Measurements from ENCODE around the gene SHE. TPM values are rescaled to one million over a fixed set of nuclear protein-coding genes. Genes with fewer than 3 reads are reported as not detected.

Gene SHE
- total RNA-seq, 2 experiments from 2014 or later, result not detected

DNA sequence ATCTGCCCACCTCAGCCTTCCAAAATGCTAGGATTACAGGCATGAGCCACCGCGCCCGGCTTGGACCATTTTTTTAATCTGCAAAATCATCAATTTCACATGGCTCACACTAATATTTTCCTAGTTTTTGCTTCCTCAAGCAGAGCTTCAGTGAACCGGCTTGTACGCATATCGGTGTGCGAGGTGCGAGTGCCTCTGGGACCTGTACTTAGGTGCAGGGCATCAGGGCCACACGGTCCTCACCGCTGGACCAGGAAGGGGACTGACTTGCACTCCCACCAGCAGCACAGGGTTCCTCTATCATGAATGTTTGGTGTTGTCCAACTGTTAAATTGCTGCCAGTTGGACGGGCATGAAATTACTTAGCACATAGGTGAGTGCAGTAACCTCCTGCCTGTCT, 15.4 kb upstream of the SHE start:
- H3K4me1 ChIP-seq (ENCODE audit: insufficient read depth, low read length), result no peaks in the 10 kb centered on the region
- ChIA-PET CTCF (no interaction called here), POLR2A (no interaction called here)
- peaks cover 0 to 5% of the 10 kb centered on the region in 2 experiments for H3K27me3 ChIP-seq (ENCODE audit: control insufficient read depth in 1 of 2, insufficient read depth in 2 of 2, low read length in 2 of 2)
- Mint-ChIP-seq H3K27me3 (peaks cover 19% of the 10 kb centered on the region), H3K4me1 (ENCODE audit: low read depth) (no peaks in the 10 kb centered on the region), H3K27ac (no peak overlapping the region), H3K4me3 (no peak overlapping the region), H3K9me3 (no peaks in the 10 kb centered on the region), H3K36me3 (ENCODE audit: low read depth) (no peaks in the 10 kb centered on the region)
- intact Hi-C loops (cut with DNase I, micrococcal nuclease), result no loop called here
- no peak for DNase-seq
- H3K9me3 ChIP-seq (ENCODE audit: control insufficient read depth in 1 of 2, insufficient read depth in 1 of 2, low read length in 2 of 2), result no peaks in the 10 kb centered on the region
- ATAC-seq (ENCODE audit: poor library complexity), result no peak
- no peak overlapping the region for H3K4me3 ChIP-seq (ENCODE audit: low read length)
- no peaks in the 10 kb centered on the region for H3K36me3 ChIP-seq (ENCODE audit: insufficient read depth, low read length)
- H3K27ac ChIP-seq (ENCODE audit: low read depth in 1 of 2, low read length in 2 of 2), result no peak overlapping the region
- TF ChIP-seq, protein P1, sequence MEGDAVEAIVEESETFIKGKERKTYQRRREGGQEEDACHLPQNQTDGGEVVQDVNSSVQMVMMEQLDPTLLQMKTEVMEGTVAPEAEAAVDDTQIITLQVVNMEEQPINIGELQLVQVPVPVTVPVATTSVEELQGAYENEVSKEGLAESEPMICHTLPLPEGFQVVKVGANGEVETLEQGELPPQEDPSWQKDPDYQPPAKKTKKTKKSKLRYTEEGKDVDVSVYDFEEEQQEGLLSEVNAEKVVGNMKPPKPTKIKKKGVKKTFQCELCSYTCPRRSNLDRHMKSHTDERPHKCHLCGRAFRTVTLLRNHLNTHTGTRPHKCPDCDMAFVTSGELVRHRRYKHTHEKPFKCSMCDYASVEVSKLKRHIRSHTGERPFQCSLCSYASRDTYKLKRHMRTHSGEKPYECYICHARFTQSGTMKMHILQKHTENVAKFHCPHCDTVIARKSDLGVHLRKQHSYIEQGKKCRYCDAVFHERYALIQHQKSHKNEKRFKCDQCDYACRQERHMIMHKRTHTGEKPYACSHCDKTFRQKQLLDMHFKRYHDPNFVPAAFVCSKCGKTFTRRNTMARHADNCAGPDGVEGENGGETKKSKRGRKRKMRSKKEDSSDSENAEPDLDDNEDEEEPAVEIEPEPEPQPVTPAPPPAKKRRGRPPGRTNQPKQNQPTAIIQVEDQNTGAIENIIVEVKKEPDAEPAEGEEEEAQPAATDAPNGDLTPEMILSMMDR (IDR thresholded peaks at IDR 0.05), result no peak

DNA sequence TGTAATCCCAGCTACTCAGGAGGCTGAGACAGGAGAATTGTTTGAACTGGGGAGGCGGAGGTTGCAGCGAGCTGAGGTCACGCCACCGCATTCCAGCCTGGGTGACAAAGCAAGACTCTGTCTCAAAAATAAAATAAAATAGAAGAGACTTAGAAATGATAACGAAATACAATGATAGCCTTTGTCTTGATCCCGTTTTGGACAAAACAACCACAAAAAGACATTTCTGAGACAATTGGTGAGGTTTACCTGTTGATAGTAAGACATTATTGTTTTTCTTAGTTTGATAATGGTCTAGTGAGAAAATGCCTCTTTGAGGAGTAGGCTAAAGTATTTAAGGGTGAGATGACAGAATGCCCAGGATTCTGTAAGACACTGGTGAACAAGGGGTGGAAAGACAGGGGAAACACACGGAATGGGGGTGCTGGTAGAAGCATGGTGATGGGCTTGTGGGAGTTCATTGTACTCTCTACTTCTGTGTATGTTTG, 11.9 kb upstream of the SHE start:
- DNase-seq (no peak), ATAC-seq (ENCODE audit: poor library complexity) (no peak)
- Mint-ChIP-seq H3K4me3 (no peak overlapping the region), H3K27me3 (peaks cover 33% of the 10 kb centered on the region), H3K4me1 (ENCODE audit: low read depth) (no peaks in the 10 kb centered on the region), H3K9me3 (no peaks in the 10 kb centered on the region), H3K36me3 (ENCODE audit: low read depth) (no peaks in the 10 kb centered on the region), H3K27ac (no peak overlapping the region)
- Histone ChIP-seq H3K36me3 (ENCODE audit: insufficient read depth, low read length) (no peaks in the 10 kb centered on the region), H3K9me3 (ENCODE audit: control insufficient read depth in 1 of 2, insufficient read depth in 1 of 2, low read length in 2 of 2) (no peaks in the 10 kb centered on the region), H3K4me1 (ENCODE audit: insufficient read depth, low read length) (no peaks in the 10 kb centered on the region), H3K4me3 (ENCODE audit: low read length) (no peak overlapping the region), H3K27ac (ENCODE audit: low read depth in 1 of 2, low read length in 2 of 2) (no peak overlapping the region), H3K27me3 (ENCODE audit: control insufficient read depth in 1 of 2, insufficient read depth in 2 of 2, low read length in 2 of 2) (peaks cover 0 to 10% of the 10 kb centered on the region in 2 experiments)
- ChIA-PET POLR2A (no interaction called here), CTCF (interaction anchor here (0.6 kb wide), 1 partner anchor 15 kb away, joined by 3 read pairs; no protein-coding TSS in a partner anchor)
- intact Hi-C loops (cut with DNase I, micrococcal nuclease), result no loop called here
- TF ChIP-seq, protein P1 (IDR thresholded peaks at IDR 0.05), result no peak

GRCh38 chr1:154512760-154513159, 10.5 kb upstream of the SHE start:
- POLR2A ChIA-PET, result no interaction called here
- CTCF ChIA-PET, result no interaction called here
- Mint-ChIP-seq H3K36me3 (ENCODE audit: low read depth) (no peaks in the 10 kb centered on the region), H3K4me3 (no peak overlapping the region), H3K27ac (no peak overlapping the region), H3K9me3 (no peaks in the 10 kb centered on the region), H3K4me1 (ENCODE audit: low read depth) (no peaks in the 10 kb centered on the region), H3K27me3 (peaks cover 46% of the 10 kb centered on the region)
- no peak overlapping the region for H3K27ac ChIP-seq (ENCODE audit: low read depth in 1 of 2, low read length in 2 of 2)
- peaks cover 4 to 17% of the 10 kb centered on the region in 2 experiments for H3K27me3 ChIP-seq (ENCODE audit: control insufficient read depth in 1 of 2, insufficient read depth in 2 of 2, low read length in 2 of 2)
- DNase-seq (no peak), ATAC-seq (ENCODE audit: poor library complexity) (no peak)
- H3K36me3 ChIP-seq (ENCODE audit: insufficient read depth, low read length), result no peaks in the 10 kb centered on the region
- TF ChIP-seq, protein P1 (IDR thresholded peaks at IDR 0.05), result no peak
- H3K9me3 ChIP-seq (ENCODE audit: control insufficient read depth in 1 of 2, insufficient read depth in 1 of 2, low read length in 2 of 2), result no peaks in the 10 kb centered on the region
- H3K4me1 ChIP-seq (ENCODE audit: insufficient read depth, low read length), result no peaks in the 10 kb centered on the region
- intact Hi-C loops (cut with DNase I, micrococcal nuclease), result no loop called here
- no peak overlapping the region for H3K4me3 ChIP-seq (ENCODE audit: low read length)
